DND-41 (cell line): ENCODE results near the gene MAST3.

Experiments
- ATAC-seq: fragments of 200-7000 bp; cut with Tn5 transposase; 3 replicates; pipeline ENCODE4 v1.9.1; 2021; ENCODE audit warnings: low read depth; ENCODE audit not compliant: insufficient read depth
- DNase-seq: peaks from one replicate; pipeline ENCODE4 v3.0.0-alpha.2; 2020
- H2AFZ ChIP-seq: 2 replicates; pipeline ENCODE4 v1.6.0; 2012; ENCODE audit warnings: low read depth, low read length
- H3K27ac ChIP-seq: 2 replicates; pipeline ENCODE4 v1.5.1; 2012; ENCODE audit warnings: low read length, inconsistent platforms
- H3K27me3 ChIP-seq: fragments of 200-600 bp; sonication (generic); 2 replicates; pipeline ENCODE4 v1.6.0; 2012; ENCODE audit warnings: low read length, mild to moderate bottlenecking, inconsistent platforms; ENCODE audit not compliant: insufficient read depth, poor library complexity
- H3K36me3 ChIP-seq: 2 replicates; pipeline ENCODE4 v1.5.1; 2012; ENCODE audit warnings: low read length, inconsistent platforms; ENCODE audit not compliant: insufficient read depth
- H3K4me1 ChIP-seq: 2 replicates; pipeline ENCODE4 v1.5.1; 2012; ENCODE audit warnings: mild to moderate bottlenecking, low read length; ENCODE audit not compliant: insufficient read depth
- H3K4me2 ChIP-seq: 2 replicates; pipeline ENCODE4 v1.6.0; 2012; ENCODE audit warnings: mild to moderate bottlenecking, moderate library complexity, low read length, inconsistent platforms; ENCODE audit not compliant: insufficient read depth
- H3K4me3 ChIP-seq, 2 experiments: fragments of 200-600 bp in 1 of 2; shearing (Covaris generic) in 1 of 2; 2 replicates each; pipeline ENCODE4 v1.5.1; 2012 to 2016; ENCODE audit warnings: inconsistent platforms in 2 of 2, low read length in 2 of 2, mild to moderate bottlenecking in 2 of 2, low read depth in 1 of 2, moderate library complexity in 1 of 2
- H3K79me2 ChIP-seq: 2 replicates; pipeline ENCODE4 v1.6.0; 2012; ENCODE audit warnings: low read length, inconsistent platforms; ENCODE audit not compliant: insufficient read depth
- H3K9ac ChIP-seq: 2 replicates; pipeline ENCODE4 v1.6.0; 2012; ENCODE audit warnings: low read depth, mild to moderate bottlenecking, inconsistent platforms, low read length, moderate library complexity
- H3K9me3 ChIP-seq: 2 replicates; pipeline ENCODE4 v1.5.1; 2012; ENCODE audit warnings: low read length, moderate library complexity, mild to moderate bottlenecking, inconsistent platforms; ENCODE audit not compliant: insufficient read depth, severe bottlenecking
- H4K20me1 ChIP-seq: 2 replicates; pipeline ENCODE4 v1.6.0; 2012; ENCODE audit warnings: low read length; ENCODE audit not compliant: insufficient read depth
- EZH2 ChIP-seq: IDR thresholded peaks from 3 replicates; pipeline ENCODE4 v1.6.1; 2012; ENCODE audit warnings: borderline replicate concordance, low read depth, mild to moderate bottlenecking, moderate library complexity, low read length, inconsistent platforms; ENCODE audit not compliant: severe bottlenecking
- TF ChIP-seq, protein P1 (sequence below): IDR thresholded peaks from 2 replicates; pipeline ENCODE4 v1.5.1; 2012; ENCODE audit warnings: borderline replicate concordance, low read length, moderate library complexity, mild to moderate bottlenecking; ENCODE audit not compliant: poor library complexity, severe bottlenecking; ENCODE audit errors: extremely low read depth

MAST3 gene

DNA sequence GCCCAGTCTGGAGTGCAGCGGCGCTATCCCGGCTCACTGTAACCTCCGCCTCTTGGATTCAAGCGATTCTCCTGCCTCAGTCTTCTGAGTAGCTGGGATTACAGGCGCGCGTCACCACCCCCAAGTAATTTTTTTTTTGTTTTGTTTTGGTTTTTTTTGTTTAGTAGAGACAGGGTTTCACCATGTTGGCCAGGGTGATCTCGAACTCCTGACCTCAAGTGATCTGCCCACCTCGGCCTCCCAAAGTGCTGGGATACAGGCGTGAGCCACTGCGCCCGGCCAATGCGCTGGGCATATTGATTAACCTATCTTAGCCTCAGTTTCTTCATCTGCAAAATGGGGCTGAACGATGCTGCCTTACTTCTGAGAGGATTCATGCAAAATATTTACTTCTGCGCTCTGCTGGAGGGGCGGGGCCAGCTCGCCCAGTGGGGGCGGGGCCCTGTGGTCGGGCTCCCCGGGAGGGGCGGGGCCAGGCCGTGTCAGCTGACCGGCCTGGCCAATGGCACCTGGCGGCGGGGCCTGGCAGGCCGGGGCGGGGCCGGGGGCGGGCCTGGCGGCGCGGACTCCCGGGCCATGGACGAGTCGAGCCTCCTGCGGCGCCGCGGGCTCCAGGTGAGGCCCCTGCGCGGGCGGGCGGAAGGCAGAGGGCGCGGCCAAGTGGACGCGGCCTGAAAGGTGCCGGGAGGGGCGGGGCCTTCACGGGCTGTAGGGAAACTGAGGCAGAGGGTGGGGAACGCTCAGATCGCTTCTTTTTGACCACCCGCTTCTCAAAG lies at the start of gene MAST3:
MAST3 (plus strand) TSS at position 562 of the 776 bp plus-strand sequence; CDS start at position 577, 15 bp downstream.
- no peak within 1 kb of the TSS for H3K27ac ChIP-seq
- ATAC-seq (peak; percentile 95), DNase-seq (peak; percentile 84)
- no peaks in the 10 kb centered on the region for H3K9me3 ChIP-seq
- TF ChIP-seq, protein P1, sequence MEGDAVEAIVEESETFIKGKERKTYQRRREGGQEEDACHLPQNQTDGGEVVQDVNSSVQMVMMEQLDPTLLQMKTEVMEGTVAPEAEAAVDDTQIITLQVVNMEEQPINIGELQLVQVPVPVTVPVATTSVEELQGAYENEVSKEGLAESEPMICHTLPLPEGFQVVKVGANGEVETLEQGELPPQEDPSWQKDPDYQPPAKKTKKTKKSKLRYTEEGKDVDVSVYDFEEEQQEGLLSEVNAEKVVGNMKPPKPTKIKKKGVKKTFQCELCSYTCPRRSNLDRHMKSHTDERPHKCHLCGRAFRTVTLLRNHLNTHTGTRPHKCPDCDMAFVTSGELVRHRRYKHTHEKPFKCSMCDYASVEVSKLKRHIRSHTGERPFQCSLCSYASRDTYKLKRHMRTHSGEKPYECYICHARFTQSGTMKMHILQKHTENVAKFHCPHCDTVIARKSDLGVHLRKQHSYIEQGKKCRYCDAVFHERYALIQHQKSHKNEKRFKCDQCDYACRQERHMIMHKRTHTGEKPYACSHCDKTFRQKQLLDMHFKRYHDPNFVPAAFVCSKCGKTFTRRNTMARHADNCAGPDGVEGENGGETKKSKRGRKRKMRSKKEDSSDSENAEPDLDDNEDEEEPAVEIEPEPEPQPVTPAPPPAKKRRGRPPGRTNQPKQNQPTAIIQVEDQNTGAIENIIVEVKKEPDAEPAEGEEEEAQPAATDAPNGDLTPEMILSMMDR = no peak
- TF ChIP-seq EZH2 = no peak
- H3K79me2 ChIP-seq = no peaks in the 10 kb centered on the region
- peak within 1 kb of the TSS; percentile 60 for H3K4me2 ChIP-seq
- H3K36me3 ChIP-seq = no peaks in the 10 kb centered on the region
- H4K20me1 ChIP-seq = peaks cover 7% of the 10 kb centered on the region; the same call in 1 of the 2 replicates
- peaks cover 15% of the 10 kb centered on the region for H3K4me1 ChIP-seq
- H3K27me3 ChIP-seq = peaks cover 16% of the 10 kb centered on the region
- peak within 1 kb of the TSS; percentile 27; the same call in 1 of the 2 replicates for H3K9ac ChIP-seq
- H2AFZ ChIP-seq = no peak within 1 kb of the TSS
- H3K4me3 ChIP-seq = peak within 1 kb of the TSS in 1 of 2 experiments; percentile 46; a peak in 3 of 4 replicates

DNA sequence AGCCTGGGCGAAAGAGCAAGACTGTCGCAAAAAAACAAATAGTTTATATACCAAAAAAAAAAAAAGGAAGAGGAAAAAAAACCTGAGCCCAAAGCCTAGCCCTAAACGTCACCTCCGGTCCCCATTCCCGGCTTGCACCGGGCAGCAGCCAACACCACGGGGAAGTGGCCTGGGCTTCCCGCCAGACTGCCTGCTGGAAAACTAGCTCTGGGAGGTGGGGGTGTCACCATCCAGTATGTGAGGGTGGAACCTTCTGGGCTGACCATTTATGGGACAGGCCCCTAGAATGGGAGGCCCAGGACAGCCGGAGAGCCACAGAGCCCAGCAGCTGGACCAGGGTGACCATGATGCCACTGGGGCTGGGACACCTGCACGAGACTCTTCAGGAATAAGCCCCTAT lies 48.2 kb upstream of the MAST3 start:
- H3K4me3 ChIP-seq = no peak overlapping the region
- H3K4me2 ChIP-seq = no peak overlapping the region
- no peaks in the 10 kb centered on the region for H4K20me1 ChIP-seq
- DNase-seq = no peak
- no peak overlapping the region for H3K9ac ChIP-seq
- no peak overlapping the region for H2AFZ ChIP-seq
- peaks cover 37% of the 10 kb centered on the region for H3K4me1 ChIP-seq
- no peaks in the 10 kb centered on the region for H3K27me3 ChIP-seq
- ATAC-seq = no peak
- H3K79me2 ChIP-seq = no peaks in the 10 kb centered on the region
- no peak overlapping the region for H3K27ac ChIP-seq
- H3K9me3 ChIP-seq = no peaks in the 10 kb centered on the region
- no peaks in the 10 kb centered on the region for H3K36me3 ChIP-seq
- TF ChIP-seq, protein P1 = no peak

DNA sequence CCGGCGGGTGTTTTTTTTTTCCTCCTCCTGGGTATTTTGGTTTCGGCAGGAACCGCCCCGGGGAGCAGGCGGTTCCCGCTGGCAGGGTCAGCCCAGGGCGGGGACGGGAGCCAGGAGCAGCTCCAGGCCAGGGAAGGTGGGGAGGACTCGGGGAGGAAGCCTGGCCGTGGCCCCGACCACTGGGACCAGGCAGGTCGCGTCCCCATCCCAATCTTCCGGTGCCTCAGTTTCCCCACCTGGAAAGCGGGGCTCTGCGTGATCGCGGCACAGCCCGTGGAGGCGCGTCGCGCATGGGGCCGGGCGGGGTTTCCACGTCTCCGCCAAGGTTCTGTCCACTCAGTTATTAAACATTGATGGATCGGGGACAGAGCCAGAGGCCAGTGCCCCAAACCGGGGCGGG lies 45.7 kb upstream of the MAST3 start:
- DNase-seq (no peak), ATAC-seq (no peak)
- Histone ChIP-seq H3K4me3 (no peak overlapping the region), H3K27ac (no peak overlapping the region), H3K79me2 (no peaks in the 10 kb centered on the region), H3K27me3 (no peaks in the 10 kb centered on the region), H2AFZ (no peak overlapping the region), H4K20me1 (no peaks in the 10 kb centered on the region), H3K9ac (no peak overlapping the region), H3K4me2 (no peak overlapping the region), H3K4me1 (peaks cover 19% of the 10 kb centered on the region), H3K36me3 (no peaks in the 10 kb centered on the region), H3K9me3 (no peaks in the 10 kb centered on the region)
- no peak for TF ChIP-seq EZH2
- TF ChIP-seq, protein P1 = no peak
